ENCODE data around the gene TXLNA.

GRCh38 chr1:32192220-32192948 lies 12.9 kb downstream of the TXLNA start:
- TF ChIP-seq, protein P1, sequence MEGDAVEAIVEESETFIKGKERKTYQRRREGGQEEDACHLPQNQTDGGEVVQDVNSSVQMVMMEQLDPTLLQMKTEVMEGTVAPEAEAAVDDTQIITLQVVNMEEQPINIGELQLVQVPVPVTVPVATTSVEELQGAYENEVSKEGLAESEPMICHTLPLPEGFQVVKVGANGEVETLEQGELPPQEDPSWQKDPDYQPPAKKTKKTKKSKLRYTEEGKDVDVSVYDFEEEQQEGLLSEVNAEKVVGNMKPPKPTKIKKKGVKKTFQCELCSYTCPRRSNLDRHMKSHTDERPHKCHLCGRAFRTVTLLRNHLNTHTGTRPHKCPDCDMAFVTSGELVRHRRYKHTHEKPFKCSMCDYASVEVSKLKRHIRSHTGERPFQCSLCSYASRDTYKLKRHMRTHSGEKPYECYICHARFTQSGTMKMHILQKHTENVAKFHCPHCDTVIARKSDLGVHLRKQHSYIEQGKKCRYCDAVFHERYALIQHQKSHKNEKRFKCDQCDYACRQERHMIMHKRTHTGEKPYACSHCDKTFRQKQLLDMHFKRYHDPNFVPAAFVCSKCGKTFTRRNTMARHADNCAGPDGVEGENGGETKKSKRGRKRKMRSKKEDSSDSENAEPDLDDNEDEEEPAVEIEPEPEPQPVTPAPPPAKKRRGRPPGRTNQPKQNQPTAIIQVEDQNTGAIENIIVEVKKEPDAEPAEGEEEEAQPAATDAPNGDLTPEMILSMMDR (IDR thresholded peaks at IDR 0.05), result no peak
- TF ChIP-seq EZH2 (IDR thresholded peaks at IDR 0.05), result no peak
